ENCODE data around the gene DCC.

GRCh38 chr18:53025247-53025646 lies 685.2 kb downstream of the DCC start:
- TF ChIP-seq CTCF (IDR thresholded peaks at IDR 0.05; ENCODE audit: low read length) (no peak), EZH2 (optimal IDR thresholded peaks at IDR 0.05; ENCODE audit: low read depth, low read length) (no peak)

Data from MM.1S (cell line).